Measurements from ENCODE around the gene CACNB1. TPM values are rescaled to one million over a fixed set of nuclear protein-coding genes. Genes with fewer than 3 reads are reported as not detected.

CACNB1 gene
- total RNA-seq (151 TPM), polyA plus RNA-seq (ENCODE audit: insufficient read depth in 1 of 8, insufficient read length in 8 of 8, low replicate concordance in 1 of 8) (100 to 1,000 TPM; 114 to 227 (median 200) TPM)
- long read RNA-seq, donor 1, transcript CACNB1-201 (13 exons, 1,889 nt): major isoform, 24 of 2,170 reads
- long read RNA-seq, donor 1, partial matches to known transcripts: 2,119 of 2,170 reads
- long read RNA-seq, donor 1, other reads (novel, unspliced or antisense): 25 of 2,170 reads
- long read RNA-seq, donor 2, partial matches to known transcripts: 0 of 3 reads
- long read RNA-seq, donor 2, other reads (novel, unspliced or antisense): 0 of 3 reads
- long read RNA-seq, donor 3, transcript CACNB1-210 (2 exons, 406 nt): minor isoform, 5 of 4,144 reads
- long read RNA-seq, donor 3, transcript CACNB1-201 (13 exons, 1,889 nt): major isoform, 58 of 4,144 reads
- long read RNA-seq, donor 3, partial matches to known transcripts: 2,299 of 4,144 reads
- long read RNA-seq, donor 3, other reads (novel, unspliced or antisense): 1,782 of 4,144 reads
- long read RNA-seq, donor 4, transcript CACNB1-201 (13 exons, 1,889 nt): major isoform, 15 of 3,266 reads
- long read RNA-seq, donor 4, partial matches to known transcripts: 2,240 of 3,266 reads
- long read RNA-seq, donor 4, other reads (novel, unspliced or antisense): 1,008 of 3,266 reads
- long read RNA-seq, donor 5, transcript CACNB1-201 (13 exons, 1,889 nt): major isoform, 44 of 70 reads
- long read RNA-seq, donor 5, partial matches to known transcripts: 22 of 70 reads
- long read RNA-seq, donor 5, other reads (novel, unspliced or antisense): 0 of 70 reads
- long read RNA-seq, donor 6, transcript CACNB1-201 (13 exons, 1,889 nt): major isoform, 30 of 9,619 reads
- long read RNA-seq, donor 6, transcript CACNB1-210 (2 exons, 406 nt): minor isoform, 7 of 9,619 reads
- long read RNA-seq, donor 6, partial matches to known transcripts: 5,513 of 9,619 reads
- long read RNA-seq, donor 6, other reads (novel, unspliced or antisense): 4,067 of 9,619 reads
- long read RNA-seq, donor 7, transcript CACNB1-201 (13 exons, 1,889 nt): major isoform, 30 of 5,722 reads
- long read RNA-seq, donor 7, partial matches to known transcripts: 3,340 of 5,722 reads
- long read RNA-seq, donor 7, other reads (novel, unspliced or antisense): 2,349 of 5,722 reads
- long read RNA-seq, donor 8, partial matches to known transcripts: 4,656 of 6,762 reads
- long read RNA-seq, donor 8, other reads (novel, unspliced or antisense): 2,103 of 6,762 reads
- long read RNA-seq, donor 9, transcript CACNB1-201 (13 exons, 1,889 nt): major isoform, 21 of 4,460 reads
- long read RNA-seq, donor 9, partial matches to known transcripts: 2,633 of 4,460 reads
- long read RNA-seq, donor 9, other reads (novel, unspliced or antisense): 1,801 of 4,460 reads
- long read RNA-seq, donor 10, transcript CACNB1-210 (2 exons, 406 nt): minor isoform, 5 of 84 reads
- long read RNA-seq, donor 10, transcript CACNB1-201 (13 exons, 1,889 nt): major isoform, 36 of 84 reads
- long read RNA-seq, donor 10, partial matches to known transcripts: 36 of 84 reads
- long read RNA-seq, donor 10, other reads (novel, unspliced or antisense): 6 of 84 reads
- long read RNA-seq, donor 11, transcript CACNB1-201 (13 exons, 1,889 nt): major isoform, 29 of 50 reads
- long read RNA-seq, donor 11, partial matches to known transcripts: 11 of 50 reads
- long read RNA-seq, donor 11, other reads (novel, unspliced or antisense): 5 of 50 reads

DNA sequence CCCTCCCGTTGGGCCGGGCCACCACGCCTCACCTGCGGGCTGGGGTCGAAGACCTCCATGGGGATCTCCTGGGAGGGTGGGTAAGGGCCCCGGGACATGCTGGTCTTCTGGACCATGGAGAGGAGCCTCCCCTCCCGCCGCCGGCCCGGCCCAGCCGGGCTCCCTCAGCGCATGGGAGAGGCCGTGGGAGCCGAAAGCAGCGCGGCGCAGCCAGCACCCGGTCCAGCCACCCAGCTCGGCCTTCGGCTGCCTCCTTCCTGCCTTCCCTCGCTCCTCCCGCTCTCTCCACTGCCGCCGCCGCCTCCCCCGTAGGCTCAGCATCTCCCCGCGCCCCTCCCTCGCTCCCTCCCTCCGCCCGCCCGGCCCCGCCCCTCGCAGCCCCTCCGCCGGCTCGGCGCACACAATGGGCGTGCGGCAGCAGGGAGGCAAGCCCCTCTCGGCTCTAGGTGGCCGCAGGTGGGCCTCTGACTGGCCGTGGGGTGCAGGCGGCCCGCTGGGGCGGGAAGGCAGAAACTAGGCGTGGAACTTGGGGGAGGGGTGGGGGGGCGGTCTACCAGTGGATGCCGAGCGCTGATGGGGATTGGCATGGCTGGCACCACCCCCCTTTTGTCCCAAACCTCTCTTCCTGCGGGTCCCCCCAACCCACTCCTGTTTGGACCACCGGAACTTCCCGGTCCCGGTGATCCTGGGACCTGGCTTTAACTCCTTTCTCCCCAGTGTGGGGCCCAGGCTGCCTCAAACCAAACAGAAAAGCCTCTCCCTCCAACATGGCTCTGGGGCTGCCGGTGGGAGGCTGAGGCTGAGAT is at the start of gene CACNB1:
Gene CACNB1 (minus strand): TSS at position 290 of the 806 bp plus-strand sequence. CDS start 174 bp downstream, at position 116.
- Histone ChIP-seq H3K9me3 (replicated peaks; ENCODE audit: control insufficient read depth, low read depth, low read length) (no peaks in the 10 kb centered on the region), H3K4me3 (ENCODE audit: low read length) (peak within 1 kb of the TSS; percentile 78), H3K4me1 (ENCODE audit: control insufficient read depth, insufficient read depth, low read length) (peaks cover 68% of the 10 kb centered on the region), H3K36me3 (ENCODE audit: control insufficient read depth, insufficient read depth, low read length) (peaks cover 33% of the 10 kb centered on the region), H3K27ac (ENCODE audit: low read length) (peak within 1 kb of the TSS; percentile 96), H3K27me3 (ENCODE audit: control insufficient read depth, insufficient read depth, low read length) (no peaks in the 10 kb centered on the region)
- 0% methylated on average over 41 of the region's 55 CpGs for WGBS (ENCODE audit: insufficient coverage)
- DNase-seq: peak; percentile 91

DNA sequence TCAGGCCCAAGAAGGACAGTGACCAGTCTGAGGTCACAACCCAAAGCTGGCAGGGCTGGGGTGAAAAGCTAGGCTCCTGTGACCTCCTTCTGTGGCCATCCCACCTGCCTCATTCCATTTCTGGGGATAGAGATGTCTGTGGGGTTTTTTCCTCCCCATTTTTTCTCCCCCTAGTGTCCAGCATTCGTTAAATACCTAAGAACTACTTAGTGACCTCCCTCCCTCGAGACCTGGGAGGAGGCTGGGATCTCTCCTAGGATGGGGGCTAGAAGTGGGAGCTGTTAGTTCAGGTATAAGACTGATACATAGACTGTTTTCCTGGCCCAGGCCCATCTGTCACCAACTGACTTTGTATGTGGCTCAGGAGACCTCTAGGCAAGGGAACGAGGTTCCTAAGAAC is 48.8 kb upstream of the CACNB1 start:
- no peak for DNase-seq
- no peaks in the 10 kb centered on the region for H3K9me3 ChIP-seq (replicated peaks; ENCODE audit: control insufficient read depth, low read depth, low read length)
- no peak overlapping the region for H3K4me3 ChIP-seq (ENCODE audit: low read length)
- no peaks in the 10 kb centered on the region for H3K27me3 ChIP-seq (ENCODE audit: control insufficient read depth, insufficient read depth, low read length)
- peaks cover 12% of the 10 kb centered on the region for H3K4me1 ChIP-seq (ENCODE audit: control insufficient read depth, insufficient read depth, low read length)
- no peak overlapping the region for H3K27ac ChIP-seq (ENCODE audit: low read length)
- H3K36me3 ChIP-seq (ENCODE audit: control insufficient read depth, insufficient read depth, low read length): no peaks in the 10 kb centered on the region
- WGBS (ENCODE audit: insufficient coverage): 80% methylated on average over 1 of the region's 3 CpGs

DNA sequence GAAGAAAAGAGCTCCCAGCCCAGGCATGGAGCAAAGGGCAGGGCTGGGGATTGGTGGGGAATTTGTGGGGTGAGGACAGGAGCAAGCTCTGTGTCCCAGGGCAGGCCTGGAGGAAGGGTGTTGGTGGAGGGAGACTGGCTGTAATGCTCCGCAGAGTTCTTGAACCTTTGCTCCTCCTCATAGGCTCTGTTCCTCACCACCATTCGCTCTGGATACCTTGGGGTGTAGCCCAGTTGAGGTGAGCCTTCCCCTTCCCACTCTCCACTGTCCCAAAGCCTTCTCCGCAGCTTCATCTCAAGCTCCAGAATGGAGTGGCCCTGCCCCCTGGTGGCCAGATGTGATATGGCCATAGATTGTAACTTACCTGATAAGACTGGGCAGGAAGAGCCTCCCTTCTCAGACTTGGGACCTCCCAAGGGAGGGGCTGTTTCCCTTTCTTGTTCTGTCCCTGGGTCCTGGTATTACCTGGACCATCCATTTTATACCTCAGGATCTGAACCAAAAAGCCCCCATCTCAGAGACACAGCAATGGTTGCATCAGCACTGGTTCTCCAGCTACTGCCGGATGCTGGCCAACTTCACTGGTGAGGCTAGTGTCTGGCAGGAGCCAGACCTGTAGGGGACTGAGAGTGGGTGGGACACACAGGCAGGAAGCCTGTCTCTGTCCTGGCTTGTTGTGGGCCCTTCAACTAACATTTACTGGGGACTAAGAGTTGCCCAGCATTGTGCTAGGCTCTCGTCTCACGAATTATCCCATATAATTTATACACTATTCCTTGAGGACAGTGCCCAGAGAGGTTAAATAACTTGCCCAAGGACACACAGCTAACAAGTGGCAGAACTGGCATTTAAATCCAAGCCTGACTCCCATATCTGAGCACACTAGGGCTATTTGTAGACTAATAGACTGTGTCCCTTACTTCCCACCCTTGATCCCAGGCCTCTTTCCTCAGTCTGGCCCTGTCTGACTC is 47.4 kb upstream of the CACNB1 start:
- no peak overlapping the region for H3K27ac ChIP-seq (ENCODE audit: low read length)
- peak; percentile 88 for DNase-seq
- no peaks in the 10 kb centered on the region for H3K36me3 ChIP-seq (ENCODE audit: control insufficient read depth, insufficient read depth, low read length)
- no peaks in the 10 kb centered on the region for H3K27me3 ChIP-seq (ENCODE audit: control insufficient read depth, insufficient read depth, low read length)
- no peaks in the 10 kb centered on the region for H3K9me3 ChIP-seq (replicated peaks; ENCODE audit: control insufficient read depth, low read depth, low read length)
- 56% methylated on average over 1 of the region's 6 CpGs for WGBS (ENCODE audit: insufficient coverage)
- H3K4me1 ChIP-seq (ENCODE audit: control insufficient read depth, insufficient read depth, low read length): peaks cover 12% of the 10 kb centered on the region
- H3K4me3 ChIP-seq (ENCODE audit: low read length): no peak overlapping the region

DNA sequence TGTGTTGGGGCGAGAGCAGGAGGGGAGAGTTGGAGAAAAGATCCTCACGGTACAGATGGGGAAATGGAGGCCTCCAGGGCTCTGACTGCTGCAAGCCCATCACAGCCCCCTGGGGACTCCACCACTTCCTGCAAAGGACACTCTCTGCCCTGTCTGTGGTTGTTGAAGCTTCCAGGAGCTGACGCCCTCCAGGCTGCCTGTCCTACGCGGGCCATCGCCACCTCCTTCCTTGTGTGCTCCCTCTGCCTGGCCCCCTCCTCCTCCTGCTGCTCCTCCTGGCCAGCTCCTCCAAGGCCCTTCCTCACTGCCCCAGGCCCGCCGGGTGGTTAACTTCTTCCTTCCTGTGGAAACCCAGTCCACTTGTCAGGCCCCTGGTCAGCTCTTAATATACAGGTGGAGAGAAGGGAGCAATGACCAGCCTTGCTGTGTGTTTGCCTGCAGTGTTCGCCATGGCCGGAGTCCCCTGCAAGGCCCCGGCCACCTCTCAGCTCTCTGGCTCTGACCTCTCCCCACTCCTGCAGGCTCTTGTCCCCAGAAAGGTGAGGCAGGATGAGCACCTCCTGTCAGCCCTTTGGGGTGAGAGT is 46.6 kb upstream of the CACNB1 start:
- no peaks in the 10 kb centered on the region for H3K27me3 ChIP-seq (ENCODE audit: control insufficient read depth, insufficient read depth, low read length)
- no peaks in the 10 kb centered on the region for H3K36me3 ChIP-seq (ENCODE audit: control insufficient read depth, insufficient read depth, low read length)
- 23% methylated on average over 6 of the region's 11 CpGs for WGBS (ENCODE audit: insufficient coverage)
- H3K4me1 ChIP-seq (ENCODE audit: control insufficient read depth, insufficient read depth, low read length): peaks cover 12% of the 10 kb centered on the region
- no peak overlapping the region for H3K27ac ChIP-seq (ENCODE audit: low read length)
- no peak overlapping the region for H3K4me3 ChIP-seq (ENCODE audit: low read length)
- no peak for DNase-seq
- no peaks in the 10 kb centered on the region for H3K9me3 ChIP-seq (replicated peaks; ENCODE audit: control insufficient read depth, low read depth, low read length)

DNA sequence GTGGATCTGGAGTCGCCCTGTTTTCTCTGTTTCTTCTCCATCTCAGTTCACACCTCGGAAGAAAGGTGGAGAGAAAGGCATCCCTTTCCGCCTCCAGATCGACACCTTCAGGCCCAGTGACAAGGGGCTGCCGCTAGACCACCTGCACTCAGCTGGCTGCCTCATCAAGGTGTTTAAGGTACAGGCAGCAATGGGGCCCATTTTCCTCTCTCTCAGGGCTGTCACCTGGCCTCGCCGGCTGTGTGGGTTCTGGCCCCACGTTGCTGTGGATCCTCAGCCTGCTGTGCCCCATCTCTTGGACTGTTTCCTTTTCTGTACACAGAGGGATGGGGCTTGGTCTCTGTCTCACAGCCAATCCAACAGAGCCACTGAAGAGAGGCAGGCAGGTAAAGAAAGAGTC is 45.7 kb upstream of the CACNB1 start:
- Histone ChIP-seq H3K27ac (ENCODE audit: low read length) (no peak overlapping the region), H3K36me3 (ENCODE audit: control insufficient read depth, insufficient read depth, low read length) (no peaks in the 10 kb centered on the region), H3K27me3 (ENCODE audit: control insufficient read depth, insufficient read depth, low read length) (peaks cover 2% of the 10 kb centered on the region), H3K4me3 (ENCODE audit: low read length) (no peak overlapping the region), H3K9me3 (replicated peaks; ENCODE audit: control insufficient read depth, low read depth, low read length) (no peaks in the 10 kb centered on the region), H3K4me1 (ENCODE audit: control insufficient read depth, insufficient read depth, low read length) (peaks cover 12% of the 10 kb centered on the region)
- no peak for DNase-seq
- WGBS (ENCODE audit: insufficient coverage): 72% methylated on average over 6 of the region's 8 CpGs

DNA sequence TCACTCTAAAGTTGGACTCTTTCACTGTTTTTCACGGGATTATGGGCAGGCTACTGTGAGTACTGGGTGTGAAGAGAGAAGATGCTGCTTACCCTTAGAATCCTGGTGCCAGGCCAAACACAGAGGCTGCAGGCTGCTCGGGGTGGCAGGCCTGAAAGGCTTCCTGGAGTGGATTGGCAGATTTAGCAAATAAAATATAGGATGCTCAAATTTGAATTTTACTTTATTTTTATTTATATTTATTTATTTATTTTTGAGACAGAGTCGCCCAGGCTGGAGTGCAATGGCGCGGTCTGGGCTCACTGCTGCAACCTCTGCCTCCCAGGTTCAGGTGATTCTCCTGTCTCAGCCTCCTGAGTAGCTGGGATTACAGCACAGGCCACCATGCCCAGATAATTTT is 43.2 kb upstream of the CACNB1 start:
- no peak for DNase-seq
- no peaks in the 10 kb centered on the region for H3K9me3 ChIP-seq (replicated peaks; ENCODE audit: control insufficient read depth, low read depth, low read length)
- no peak overlapping the region for H3K27ac ChIP-seq (ENCODE audit: low read length)
- H3K36me3 ChIP-seq (ENCODE audit: control insufficient read depth, insufficient read depth, low read length): no peaks in the 10 kb centered on the region
- H3K4me1 ChIP-seq (ENCODE audit: control insufficient read depth, insufficient read depth, low read length): peaks cover 21% of the 10 kb centered on the region
- no peak overlapping the region for H3K4me3 ChIP-seq (ENCODE audit: low read length)
- peaks cover 4% of the 10 kb centered on the region for H3K27me3 ChIP-seq (ENCODE audit: control insufficient read depth, insufficient read depth, low read length)
- WGBS (ENCODE audit: insufficient coverage): 100% methylated on average over 2 of the region's 5 CpGs

DNA sequence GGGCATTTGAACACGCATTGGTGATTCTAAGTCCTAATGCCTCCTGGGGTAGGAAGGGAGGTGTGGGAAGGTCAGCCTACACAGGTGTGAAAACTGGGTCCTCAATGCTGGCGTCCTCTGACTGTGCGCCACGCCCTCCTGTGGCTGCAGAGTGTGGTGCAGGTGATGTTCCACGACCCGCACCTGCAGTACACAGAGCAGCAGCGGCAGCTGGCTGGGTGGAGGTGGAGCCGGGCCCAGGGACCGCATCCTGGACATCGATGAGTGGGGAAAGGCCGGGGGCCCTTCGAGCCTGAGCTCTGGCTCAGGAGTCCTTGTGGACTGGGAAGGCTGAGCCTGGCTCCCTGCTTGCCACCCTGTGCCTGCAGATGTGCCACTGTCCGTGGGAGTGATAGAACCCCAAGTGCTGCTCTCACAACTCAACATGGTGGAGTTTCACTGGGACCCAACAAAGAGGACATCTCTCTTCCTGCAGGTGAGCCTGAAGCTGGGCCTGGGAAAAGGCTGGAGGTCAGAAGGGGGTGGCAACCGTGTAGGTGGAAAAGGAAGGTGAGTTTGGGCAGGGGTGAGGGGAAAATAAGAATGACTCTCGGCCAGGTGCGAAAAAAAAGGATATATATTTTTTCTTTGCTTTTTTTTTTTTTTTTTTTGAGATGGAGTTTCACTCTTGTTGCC is 42.3 kb upstream of the CACNB1 start:
- 15% methylated on average over 12 of the region's 16 CpGs for WGBS (ENCODE audit: insufficient coverage)
- Histone ChIP-seq H3K27ac (ENCODE audit: low read length) (no peak overlapping the region), H3K4me3 (ENCODE audit: low read length) (no peak overlapping the region), H3K36me3 (ENCODE audit: control insufficient read depth, insufficient read depth, low read length) (no peaks in the 10 kb centered on the region), H3K27me3 (ENCODE audit: control insufficient read depth, insufficient read depth, low read length) (peaks cover 4% of the 10 kb centered on the region), H3K4me1 (ENCODE audit: control insufficient read depth, insufficient read depth, low read length) (peaks cover 20% of the 10 kb centered on the region), H3K9me3 (replicated peaks; ENCODE audit: control insufficient read depth, low read depth, low read length) (no peaks in the 10 kb centered on the region)
- DNase-seq: no peak

All from muscle of leg (tissue), 16 donors.